Spleen (tissue), 11 donors: ENCODE measurements around the gene ZNF431. TPM values are rescaled to one million over a fixed set of nuclear protein-coding genes. Genes with fewer than 3 reads are reported as not detected.

ENCODE experiments used
- DNase-seq: peaks from one replicate; pipeline ENCODE4 v3.0.0-alpha.2; 2020
- H3K27ac ChIP-seq, 8 donors: fragments of 200-600 bp; sonication (generic) in 7 of 8; 1 replicate in 4 of 8; 2 replicates in 4 of 8; pipeline versions ENCODE4 v1.5.0 to v1.8.0; 2016 to 2021; ENCODE audit warnings: inconsistent platforms in 4 of 8, mild to moderate bottlenecking in 4 of 8, moderate library complexity in 1 of 8
- H3K27me3 ChIP-seq, 7 donors: fragments of 200-600 bp; sonication (generic) in 6 of 7; replicated peaks in 1 of 7; 1 replicate in 4 of 7; 2 replicates in 3 of 7; pipeline versions ENCODE4 v1.5.0 to v1.8.0; 2016 to 2021; ENCODE audit warnings: inconsistent platforms in 3 of 7, mild to moderate bottlenecking in 1 of 7
- H3K36me3 ChIP-seq, 6 donors: fragments of 200-600 bp; sonication (generic) in 5 of 6; 1 replicate in 4 of 6; 2 replicates in 2 of 6; pipeline versions ENCODE4 v1.5.0 to v1.8.0; 2016 to 2021; ENCODE audit warnings: inconsistent platforms in 2 of 6
- H3K4me1 ChIP-seq, 6 donors: fragments of 200-600 bp; sonication (generic) in 5 of 6; 1 replicate in 3 of 6; 2 replicates in 3 of 6; pipeline versions ENCODE4 v1.5.0 to v1.8.0; 2016 to 2021; ENCODE audit warnings: inconsistent platforms in 3 of 6
- H3K4me3 ChIP-seq, 8 donors: fragments of 200-600 bp; sonication (generic) in 7 of 8; 1 replicate in 4 of 8; 2 replicates in 4 of 8; pipeline versions ENCODE4 v1.5.0 to v1.8.0; 2016 to 2021; ENCODE audit warnings: inconsistent platforms in 4 of 8, mild to moderate bottlenecking in 4 of 8, moderate library complexity in 2 of 8
- H3K9me3 ChIP-seq, 8 donors: fragments of 200-600 bp; sonication (generic) in 7 of 8; 1 replicate in 4 of 8; 2 replicates in 4 of 8; pipeline versions ENCODE4 v1.5.0 to v1.8.0; 2016 to 2021; ENCODE audit warnings: inconsistent platforms in 4 of 8
- POLR2A ChIP-seq, 3 donors: fragments of 450-650 bp; IDR thresholded peaks; one replicate each; pipeline ENCODE4 v1.5.1; 2017; ENCODE audit warnings: antibody characterized with exemption in 3 of 3, mild to moderate bottlenecking in 1 of 3
- POLR2AphosphoS5 ChIP-seq, 3 donors: sonication (generic); formaldehyde crosslinking; IDR thresholded peaks; one replicate each; pipeline ENCODE4 v1.5.1; 2017; ENCODE audit warnings: antibody characterized with exemption in 3 of 3
- WGBS, 5 donors: extraction: QIAGEN DNeasy Blood & Tissue Kit in 3 of 5; methylation state at CpG; one replicate each; pipeline versions ENCODE4 v1.1.5 to v1.1.7; 2013 to 2018; 5-methylcytosine and 5-hydroxymethylcytosine counted together
- intact Hi-C: fragments of 100-400 bp; cut with DNase I; formaldehyde crosslinking; loops from one replicate; pipeline ENCODE4 v1.15.0; 2023; ENCODE audit warnings: low total_unique reads
- polyA plus RNA-seq, 3 donors: library from polyadenylated mRNA; stranded (reverse); fragments of 200-250 nt; gene quantifications; one replicate each; pipeline ENCODE4 v1.2.1, GENCODE V29; 2013
- total RNA-seq, 7 donors: library from RNA; depleted of rRNA in 3 of 7; stranded (reverse); fragments of >200 nt in 3 of 7; fragmentation: NEBNext Ultra II Directional in 4 of 7; extraction: Animal tissue kit (Norgen Biotek cat#: 25700) in 4 of 7; gene quantifications; one replicate each; pipeline versions ENCODE4 v1.1.0 to v1.2.1, GENCODE V29; 2016 to 2021
- TF ChIP-seq, protein P1 (sequence below), 11 experiments: fragments of 200-600 bp in 7 of 11; fragments of 450-650 bp in 4 of 11; sonication (generic) in 4 of 11; IDR thresholded peaks in 8 of 11; conservative IDR thresholded peaks in 3 of 11; 1 replicate in 7 of 11; 2 replicates in 4 of 11; pipeline versions ENCODE4 v1.4.0 to v1.8.0; 2016 to 2021; ENCODE audit warnings: antibody characterized with exemption in 11 of 11, inconsistent platforms in 4 of 11, mild to moderate bottlenecking in 1 of 11
- donor health status: healthy with polysubstance abuse.
- donor health status: DM: no; HTN: no; CAD: no; lungs with moderate emphysema.
- donor health status: DM: no; HTN: no; CAD: no.
- donor health status: Bipolar disorder and iron deficiency.
- donor health status: healthy.
- donor health status: DM: no; HTN: no; CAD: no.
- donor health status: DM: yes; HTN: yes; CAD: no.

ZNF431 gene
- total and polyA plus RNA-seq, 10 donors = 8.8 to 33.5 (median 20.9) TPM

- Histone ChIP-seq H3K9me3 (peaks cover 0 to 34% (median 11%) of the 10 kb centered on the region in 8 donors), H3K4me1 (no peaks in the 10 kb centered on the region), H3K27ac (no peak overlapping the region), H3K4me3 (no peak overlapping the region), H3K27me3 (no peaks in the 10 kb centered on the region), H3K36me3 (peaks cover 0 to under 1% (median 0%) of the 10 kb centered on the region in 6 donors)
- DNase-seq = no peak
- intact Hi-C loops = no loop called here
- TF ChIP-seq, protein P1, sequence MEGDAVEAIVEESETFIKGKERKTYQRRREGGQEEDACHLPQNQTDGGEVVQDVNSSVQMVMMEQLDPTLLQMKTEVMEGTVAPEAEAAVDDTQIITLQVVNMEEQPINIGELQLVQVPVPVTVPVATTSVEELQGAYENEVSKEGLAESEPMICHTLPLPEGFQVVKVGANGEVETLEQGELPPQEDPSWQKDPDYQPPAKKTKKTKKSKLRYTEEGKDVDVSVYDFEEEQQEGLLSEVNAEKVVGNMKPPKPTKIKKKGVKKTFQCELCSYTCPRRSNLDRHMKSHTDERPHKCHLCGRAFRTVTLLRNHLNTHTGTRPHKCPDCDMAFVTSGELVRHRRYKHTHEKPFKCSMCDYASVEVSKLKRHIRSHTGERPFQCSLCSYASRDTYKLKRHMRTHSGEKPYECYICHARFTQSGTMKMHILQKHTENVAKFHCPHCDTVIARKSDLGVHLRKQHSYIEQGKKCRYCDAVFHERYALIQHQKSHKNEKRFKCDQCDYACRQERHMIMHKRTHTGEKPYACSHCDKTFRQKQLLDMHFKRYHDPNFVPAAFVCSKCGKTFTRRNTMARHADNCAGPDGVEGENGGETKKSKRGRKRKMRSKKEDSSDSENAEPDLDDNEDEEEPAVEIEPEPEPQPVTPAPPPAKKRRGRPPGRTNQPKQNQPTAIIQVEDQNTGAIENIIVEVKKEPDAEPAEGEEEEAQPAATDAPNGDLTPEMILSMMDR (IDR thresholded peaks at IDR 0.05 in 8 of 11, conservative IDR thresholded peaks at IDR 0.05 in 3 of 11) = no peak
- TF ChIP-seq POLR2A (IDR thresholded peaks at IDR 0.05) (no peak), POLR2AphosphoS5 (IDR thresholded peaks at IDR 0.05) (no peak)
- WGBS, 5 donors = 61 to 75% (median 66%) methylated on average over 4 of the region's 4 CpGs
Measured at GRCh38 chr19:21127898-21128297, 13.9 kb upstream of the ZNF431 start.

- TF ChIP-seq POLR2AphosphoS5 (IDR thresholded peaks at IDR 0.05) = no peak
- WGBS, 5 donors = 77 to 86% (median 80%) methylated on average over 6 of the region's 6 CpGs
- Histone ChIP-seq H3K4me1 (no peaks in the 10 kb centered on the region), H3K9me3 (peaks cover 0 to 23% (median 10%) of the 10 kb centered on the region in 8 donors), H3K27me3 (no peaks in the 10 kb centered on the region), H3K36me3 (no peaks in the 10 kb centered on the region), H3K27ac (no peak overlapping the region), H3K4me3 (no peak overlapping the region)
- intact Hi-C loops = no loop called here
- DNase-seq = no peak
Measured at GRCh38 chr19:21128901-21129698, 12.7 kb upstream of the ZNF431 start.

GRCh38 chr19:21130097-21130775 lies 11.6 kb upstream of the ZNF431 start:
- H3K4me3 ChIP-seq = no peak overlapping the region
- intact Hi-C loops = no loop called here
- TF ChIP-seq, protein P1 (IDR thresholded peaks at IDR 0.05 in 8 of 11, conservative IDR thresholded peaks at IDR 0.05 in 3 of 11) = no peak
- TF ChIP-seq POLR2AphosphoS5 (IDR thresholded peaks at IDR 0.05) (no peak), POLR2A (IDR thresholded peaks at IDR 0.05) (no peak)
- H3K4me1 ChIP-seq = no peaks in the 10 kb centered on the region
- 62 to 85% (median 65%) methylated on average over 3 of the region's 3 CpGs for WGBS, 5 donors
- peaks cover 0 to 23% (median 10%) of the 10 kb centered on the region in 8 donors for H3K9me3 ChIP-seq
- no peaks in the 10 kb centered on the region for H3K36me3 ChIP-seq
- no peak for DNase-seq
- no peaks in the 10 kb centered on the region for H3K27me3 ChIP-seq
- no peak overlapping the region for H3K27ac ChIP-seq

DNA sequence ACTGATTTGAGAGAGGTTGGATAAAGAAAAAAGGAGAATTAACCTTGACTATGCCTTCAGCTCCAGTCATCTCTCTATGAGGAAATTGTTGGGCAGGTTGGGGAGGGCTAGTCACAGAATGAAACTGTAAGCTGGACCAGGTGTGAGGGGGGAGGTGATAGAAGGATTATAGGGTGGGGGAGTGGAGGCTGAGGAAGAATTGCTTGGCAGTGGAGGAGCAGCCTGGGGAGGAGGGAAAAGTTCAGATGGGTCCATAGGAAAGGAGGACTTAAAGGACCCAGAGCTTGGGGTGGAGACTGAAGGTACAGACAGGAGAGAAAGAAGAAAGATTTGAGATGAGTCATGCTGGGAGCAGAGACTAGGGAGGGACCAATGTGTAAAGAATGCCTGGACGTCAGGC lies 8.2 kb upstream of the ZNF431 start:
- DNase-seq = no peak
- H3K27ac ChIP-seq = no peak overlapping the region
- H3K9me3 ChIP-seq = peaks cover 0 to 9% (median 0%) of the 10 kb centered on the region in 8 donors

More for the DNA sequence above, 8.2 kb upstream of the ZNF431 start:
- TF ChIP-seq POLR2A (IDR thresholded peaks at IDR 0.05) = no peak
- no peak for TF ChIP-seq POLR2AphosphoS5 (IDR thresholded peaks at IDR 0.05)
- TF ChIP-seq, protein P1 (IDR thresholded peaks at IDR 0.05 in 8 of 11, conservative IDR thresholded peaks at IDR 0.05 in 3 of 11) = no peak
- no peaks in the 10 kb centered on the region for H3K36me3 ChIP-seq
- H3K4me3 ChIP-seq = no peak overlapping the region
- no peaks in the 10 kb centered on the region for H3K4me1 ChIP-seq
- H3K27me3 ChIP-seq = no peaks in the 10 kb centered on the region
- intact Hi-C loops = no loop called here
- 50 to 76% (median 67%) methylated on average over 1 of the region's 1 CpG for WGBS, 5 donors
